Hematopoietic multipotent progenitor cell treated with erythropoietin and hydrocortisone succinate and interleukin-3 and kit ligand, for 4 days (in vitro differentiated cells): ENCODE measurements around the gene ZCCHC12.
"Not testable (repeated sequence)": the region's sequence is repeated elsewhere in the genome, so short reads cannot be mapped to it uniquely, and the experiment has no call there.

Source experiments
- DNase-seq: peaks from one replicate; pipeline ENCODE4 v3.0.0-alpha.2; 2015

ZCCHC12 gene

DNA sequence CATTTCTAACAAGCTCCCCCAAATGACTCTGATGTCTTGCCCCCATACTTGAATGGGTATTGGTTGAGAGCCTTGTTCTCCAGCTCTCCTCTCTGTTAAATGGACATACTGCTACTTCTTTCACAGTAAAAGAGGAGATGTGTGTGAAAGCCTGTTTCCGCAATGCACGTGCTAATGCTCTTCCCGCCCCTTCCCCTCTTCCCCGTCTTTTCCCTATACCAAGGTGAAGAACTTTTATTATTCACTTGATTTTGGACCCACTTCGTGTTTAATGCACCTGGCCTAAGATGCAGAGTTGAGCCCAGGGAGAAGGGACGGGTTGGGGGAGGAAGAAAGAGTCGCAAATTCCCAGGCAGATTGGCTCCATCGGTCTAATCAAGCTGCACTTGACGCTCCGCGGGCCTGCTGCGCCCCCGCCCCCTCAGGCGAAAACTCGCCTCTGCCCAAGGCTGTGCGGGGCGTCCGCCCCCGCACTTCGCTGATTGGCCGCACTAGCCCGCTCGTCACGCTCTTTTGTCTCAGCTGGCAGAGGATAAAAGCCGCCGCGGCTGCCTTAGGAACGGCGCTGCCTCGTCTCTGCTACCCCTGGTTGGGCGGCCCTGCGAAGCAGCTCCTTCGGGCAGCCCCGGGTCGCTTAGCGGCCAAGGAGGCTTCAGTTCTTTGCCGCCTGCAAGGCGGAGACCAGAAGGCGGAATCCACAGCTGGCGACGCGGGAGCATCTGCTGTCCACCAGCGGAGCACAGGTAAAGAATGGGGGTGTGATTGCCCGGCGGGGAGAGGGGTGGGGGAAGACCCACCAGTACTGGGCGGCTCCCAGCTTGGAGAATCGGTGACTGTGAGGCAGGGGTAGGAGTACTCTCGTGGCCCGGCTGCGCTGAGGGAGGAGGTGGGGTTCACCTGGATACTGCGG, at the start of gene ZCCHC12:
ZCCHC12 (plus strand) TSS at position 562 of the 910 bp plus-strand sequence. CDS start 1,421 bp downstream, outside the sequence.
- peak; percentile 82 for DNase-seq

DNA sequence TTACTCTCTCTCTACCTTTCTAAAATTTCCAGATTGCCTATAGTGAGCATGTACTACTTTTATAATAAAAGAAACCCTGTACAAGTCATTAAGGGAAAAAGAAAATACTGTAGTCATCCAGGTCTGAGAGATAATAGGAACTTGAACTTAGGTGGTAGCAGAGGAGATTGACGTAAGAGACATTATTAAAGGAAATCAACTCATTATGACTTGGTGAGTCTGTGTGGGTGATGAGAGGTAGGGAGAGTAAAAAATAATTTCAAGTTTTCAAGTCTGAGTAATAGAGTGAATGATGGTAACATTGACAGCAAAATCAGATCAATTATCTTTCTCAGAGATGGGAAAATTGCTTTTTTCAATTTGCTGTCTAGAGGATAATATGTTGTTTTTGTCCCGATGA, 44.0 kb upstream of the ZCCHC12 start:
- DNase-seq: no peak

DNA sequence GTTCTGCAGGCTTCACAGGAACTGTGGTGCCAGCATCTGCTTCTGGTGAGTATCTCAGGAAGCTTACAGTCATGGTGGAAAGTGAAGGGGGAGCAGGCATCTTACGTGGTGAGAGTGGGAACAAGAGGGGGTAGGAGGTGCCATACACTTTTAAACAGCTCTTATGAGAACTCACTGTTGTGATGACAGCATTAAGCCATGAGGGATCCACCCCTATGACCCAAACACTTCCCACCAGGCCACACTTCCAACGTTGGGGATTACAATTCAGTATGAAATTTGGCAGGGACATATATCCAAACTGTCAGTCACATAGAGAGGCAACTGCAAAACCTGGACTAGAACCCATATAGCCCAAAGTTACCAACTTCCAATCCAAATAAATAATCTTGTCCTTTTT, 43.1 kb upstream of the ZCCHC12 start:
- DNase-seq: no peak

DNA sequence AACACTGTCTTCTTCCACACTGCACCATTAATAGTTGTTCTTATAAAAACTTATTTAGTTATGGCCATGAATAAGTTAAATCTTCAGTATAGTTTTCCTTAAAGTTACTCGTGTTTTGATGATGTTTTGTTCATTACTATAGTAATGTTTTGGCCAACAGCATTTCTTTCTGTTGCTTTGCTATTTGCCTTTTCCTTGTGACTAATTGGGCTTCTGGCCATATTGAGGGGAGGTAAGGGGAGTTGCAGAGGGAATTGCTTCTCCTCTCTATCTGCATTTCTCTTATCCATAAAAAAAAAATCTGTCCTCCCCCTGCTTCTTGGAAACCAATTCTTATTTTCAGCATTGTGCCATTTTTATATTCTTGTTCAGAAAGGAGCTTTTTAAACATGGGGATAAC, 42.7 kb upstream of the ZCCHC12 start:
- DNase-seq: no peak

DNA sequence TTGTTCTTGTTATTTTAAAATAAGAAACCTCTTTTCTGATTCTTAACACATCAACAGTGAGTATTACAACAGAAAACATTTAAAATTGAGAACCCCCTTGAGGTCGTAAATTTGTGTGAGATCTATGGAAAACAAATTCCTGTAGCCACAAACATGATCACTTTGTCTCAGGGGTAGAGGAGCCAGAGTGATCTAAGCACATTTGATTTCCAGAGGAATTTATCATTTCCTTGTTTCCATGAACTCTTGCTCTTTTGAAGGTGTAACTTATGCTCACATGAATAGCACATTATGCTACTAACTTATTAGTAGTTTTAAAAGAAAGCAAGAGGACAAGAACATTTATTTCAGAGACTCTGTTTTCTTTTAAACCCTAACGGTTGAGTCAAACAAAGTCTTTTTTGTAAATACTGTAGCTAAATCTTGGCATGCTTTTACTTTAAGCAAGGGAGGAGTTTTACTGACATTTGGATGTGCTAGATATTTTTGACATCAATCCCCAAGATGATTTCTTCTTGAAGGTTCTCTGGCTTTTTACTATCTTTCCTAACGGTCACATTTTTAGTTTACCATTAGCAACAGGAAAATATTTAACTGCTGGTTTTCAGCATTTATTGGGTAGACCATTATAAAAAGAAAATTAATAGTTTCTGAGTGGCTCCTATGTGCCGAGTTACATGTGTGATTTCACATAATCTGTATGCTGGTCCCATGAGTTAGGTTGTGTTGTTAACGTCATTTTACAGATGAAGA, 27.9 kb upstream of the ZCCHC12 start:
- DNase-seq: no peak

DNA sequence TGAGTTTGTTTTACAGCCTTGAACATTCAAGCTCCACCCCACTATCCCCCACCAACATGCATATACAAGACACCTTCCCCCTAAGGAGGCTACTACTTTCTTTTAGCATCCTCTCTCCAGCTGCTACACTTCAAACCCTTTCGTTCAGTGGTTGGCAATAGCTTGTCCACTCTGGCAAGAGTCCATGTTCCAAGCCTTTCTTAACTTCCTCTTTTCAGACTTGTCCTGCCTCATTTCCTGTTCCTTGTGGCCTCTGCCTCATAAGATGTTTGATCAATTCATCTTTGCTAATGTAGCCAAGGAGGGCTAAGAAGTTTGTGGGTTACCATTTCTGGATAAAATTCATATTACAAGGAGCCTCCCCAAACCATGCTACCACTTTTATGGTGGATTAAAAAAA, 20.8 kb upstream of the ZCCHC12 start:
- peak; percentile 76 for DNase-seq

DNA sequence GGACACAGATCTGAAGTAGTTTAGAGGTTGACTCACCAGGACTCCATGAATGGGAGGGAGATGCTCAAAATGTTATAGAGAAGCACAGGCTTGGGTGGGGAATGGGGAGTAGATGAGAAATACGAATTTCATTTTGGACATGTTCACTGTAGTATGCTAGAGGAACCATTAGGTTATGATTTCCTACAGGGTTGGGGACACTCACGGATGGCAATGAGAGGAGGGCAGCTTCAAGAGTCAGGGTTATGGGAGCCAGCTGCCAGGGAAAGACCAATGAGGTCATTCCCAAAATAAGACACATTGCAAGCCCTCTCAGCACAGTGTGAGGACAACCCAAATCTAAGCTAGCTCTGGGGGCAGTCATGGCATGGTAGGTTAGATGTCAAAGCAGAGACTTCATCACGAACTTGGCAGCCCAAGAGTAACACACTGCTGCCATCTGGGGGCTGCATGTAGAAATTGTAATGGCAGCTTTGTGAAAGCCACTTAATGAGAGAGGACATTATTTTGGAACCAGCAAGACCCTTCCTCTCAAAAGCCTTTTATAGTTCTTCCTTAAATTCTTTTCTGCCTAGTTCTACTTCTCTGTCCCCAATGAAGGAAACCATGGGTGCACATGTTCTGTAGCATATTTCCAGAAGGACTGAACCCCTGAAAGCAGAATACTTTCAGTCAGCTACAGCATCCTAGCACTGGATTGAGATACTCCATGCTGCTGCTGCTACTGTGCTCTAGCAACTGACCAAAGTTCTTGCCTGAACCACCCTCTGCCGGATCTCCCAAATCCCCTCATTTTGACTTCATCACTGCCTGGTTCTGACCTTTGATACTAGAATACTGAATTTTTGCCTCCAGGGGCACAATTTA, 16.2 kb upstream of the ZCCHC12 start:
- peak; percentile 71 for DNase-seq

DNA sequence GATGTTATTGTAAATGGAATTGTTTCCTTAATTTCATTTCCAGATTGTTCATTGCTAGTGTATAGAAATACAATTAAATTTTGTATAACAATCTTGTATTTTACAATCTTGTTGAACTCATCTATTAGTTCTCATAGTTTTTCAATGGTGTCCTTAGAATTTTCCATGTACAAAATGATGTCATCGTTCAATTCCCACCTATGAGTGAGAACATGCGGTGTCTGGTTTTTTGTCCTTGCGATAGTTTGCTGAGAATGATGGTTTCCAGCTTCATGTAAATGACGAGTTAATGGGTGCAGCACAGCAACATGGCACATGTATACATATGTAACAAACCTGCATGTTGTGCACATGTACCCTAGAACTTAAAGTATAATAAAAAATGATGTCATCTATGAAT, 6.4 kb upstream of the ZCCHC12 start:
- not testable (repeated sequence) for DNase-seq

DNA sequence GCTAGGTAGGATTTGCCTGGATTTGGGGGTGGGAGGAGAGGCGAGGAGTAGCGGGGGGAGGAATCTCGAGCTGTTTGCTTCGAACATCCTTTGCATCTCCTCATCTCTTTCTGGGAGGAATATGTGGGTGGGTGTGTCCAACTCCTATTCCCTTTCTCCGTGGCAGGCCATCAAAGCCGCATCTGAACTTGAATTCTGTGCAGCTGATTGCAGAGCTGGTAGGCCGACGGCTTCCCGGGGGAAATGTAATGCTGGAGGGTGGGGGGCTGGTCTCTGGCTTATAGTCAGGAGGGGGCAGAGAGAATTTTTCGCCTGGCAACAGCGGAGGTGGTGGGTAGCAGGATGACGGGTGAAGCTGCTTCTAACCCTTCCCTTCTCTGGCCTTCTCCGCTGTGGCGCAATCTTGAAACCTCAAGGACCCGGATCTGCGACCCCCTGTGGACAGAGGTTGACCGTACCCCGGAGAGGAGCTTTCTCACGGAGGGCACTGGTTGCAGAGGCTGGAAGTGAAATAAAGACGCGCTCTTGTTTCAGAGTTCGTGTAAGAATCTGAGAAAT, 628 bp downstream of the ZCCHC12 start:
- peak; percentile 41 for DNase-seq

DNA sequence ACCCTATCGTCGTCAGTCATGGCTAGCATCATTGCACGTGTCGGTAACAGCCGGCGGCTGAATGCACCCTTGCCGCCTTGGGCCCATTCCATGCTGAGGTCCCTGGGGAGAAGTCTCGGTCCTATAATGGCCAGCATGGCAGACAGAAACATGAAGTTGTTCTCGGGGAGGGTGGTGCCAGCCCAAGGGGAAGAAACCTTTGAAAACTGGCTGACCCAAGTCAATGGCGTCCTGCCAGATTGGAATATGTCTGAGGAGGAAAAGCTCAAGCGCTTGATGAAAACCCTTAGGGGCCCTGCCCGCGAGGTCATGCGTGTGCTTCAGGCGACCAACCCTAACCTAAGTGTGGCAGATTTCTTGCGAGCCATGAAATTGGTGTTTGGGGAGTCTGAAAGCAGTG, 1.6 kb downstream of the ZCCHC12 start:
- DNase-seq: no peak

DNA sequence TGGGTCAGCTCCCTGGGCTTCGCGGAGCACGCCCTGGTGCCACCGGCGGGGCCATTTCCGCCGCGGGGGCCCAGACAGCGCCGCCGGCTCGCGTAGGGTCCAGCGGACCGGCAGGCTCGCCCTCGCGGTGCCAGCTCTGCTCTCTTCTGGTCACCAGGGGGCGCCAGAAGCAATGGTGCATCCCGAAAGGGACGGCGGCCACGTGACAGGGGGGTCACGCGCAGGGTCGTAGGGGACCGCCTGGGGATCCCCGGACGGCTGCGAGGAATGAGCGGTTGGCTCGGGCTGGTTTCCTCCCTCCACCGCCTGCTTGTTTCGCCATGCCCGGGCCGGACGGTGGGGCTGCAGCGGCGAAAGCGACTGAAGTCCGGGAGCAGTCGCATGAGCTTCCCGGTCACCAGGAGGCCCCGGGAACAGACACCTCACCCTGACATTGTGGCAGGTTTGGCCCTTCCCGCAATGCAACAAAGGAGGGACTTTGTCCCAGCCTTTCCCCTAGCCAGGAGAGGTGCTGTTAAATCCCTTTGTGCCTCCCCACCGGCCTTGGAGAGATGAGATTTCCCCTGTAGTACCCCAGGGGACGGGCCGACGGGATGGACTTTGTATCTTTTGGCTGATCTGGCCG, 15.8 kb downstream of the ZCCHC12 start:
- DNase-seq: peak; percentile 67

DNA sequence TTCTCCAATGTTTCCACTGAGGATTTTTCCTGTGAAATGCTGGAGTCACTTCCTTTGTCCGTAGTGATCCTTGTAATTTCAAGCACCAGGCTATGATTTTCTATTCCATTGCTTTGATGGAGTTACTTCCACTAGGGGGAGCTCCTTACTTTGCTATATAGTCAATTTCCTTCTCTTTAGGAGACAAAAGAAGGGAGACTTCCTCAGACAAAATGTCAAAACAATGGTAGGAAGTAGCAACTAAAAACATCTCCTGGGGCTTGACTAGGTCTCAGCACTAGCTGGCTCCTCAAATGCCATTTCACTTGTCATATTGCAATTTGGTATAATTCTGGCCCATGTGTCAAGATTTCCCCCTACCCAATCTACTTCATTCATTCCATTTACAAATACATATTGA, 24.1 kb downstream of the ZCCHC12 start:
- peak; percentile 72 for DNase-seq

DNA sequence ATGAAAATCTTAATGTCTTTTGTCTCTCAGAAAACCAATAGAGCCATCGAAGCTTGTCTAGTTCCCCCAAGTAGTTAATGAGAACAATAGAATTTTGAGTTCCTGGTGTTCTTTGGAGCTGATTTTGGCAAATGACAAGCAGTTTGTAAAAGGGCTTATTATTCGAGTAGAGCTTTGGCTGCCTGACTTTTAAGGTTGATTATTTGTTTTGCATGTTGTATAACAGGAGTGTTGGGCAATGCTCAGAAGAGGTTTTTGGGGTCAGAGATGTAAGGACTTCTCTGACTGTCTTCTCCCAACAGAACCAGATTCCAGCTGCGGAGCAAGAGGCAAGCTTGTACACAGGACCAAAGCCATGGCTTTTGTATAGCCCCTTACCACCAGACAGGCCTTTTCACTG, 30.0 kb downstream of the ZCCHC12 start:
- no peak for DNase-seq

DNA sequence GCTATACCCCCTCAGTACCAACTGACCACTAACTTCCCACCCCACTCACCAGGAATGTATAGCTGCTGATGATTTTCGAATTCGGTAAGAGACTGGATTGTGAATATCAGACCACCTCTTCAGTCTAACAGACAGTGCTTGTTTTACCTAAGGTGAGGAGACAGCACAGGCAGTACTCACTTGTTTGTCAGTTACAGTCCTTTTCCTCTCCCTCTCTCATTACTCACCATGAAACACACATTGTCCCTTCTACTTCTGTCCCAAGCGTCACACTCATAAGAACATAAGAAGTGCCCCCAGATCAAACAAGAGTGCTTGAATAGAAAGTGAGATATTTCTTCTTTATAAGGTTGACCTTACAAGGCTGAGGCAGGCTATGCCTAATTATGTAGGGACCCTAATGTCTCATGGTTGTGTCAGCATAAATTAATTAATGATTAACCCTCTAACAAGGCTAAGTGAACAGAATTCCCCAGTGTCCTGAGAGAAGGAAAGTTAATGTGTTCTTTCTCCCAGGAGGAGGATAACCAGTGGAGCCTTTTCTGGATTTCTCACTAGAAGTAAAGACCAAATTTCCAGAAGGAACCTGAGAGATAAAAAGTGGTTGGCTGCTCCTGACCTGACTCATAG, 32.2 kb downstream of the ZCCHC12 start:
- no peak for DNase-seq

DNA sequence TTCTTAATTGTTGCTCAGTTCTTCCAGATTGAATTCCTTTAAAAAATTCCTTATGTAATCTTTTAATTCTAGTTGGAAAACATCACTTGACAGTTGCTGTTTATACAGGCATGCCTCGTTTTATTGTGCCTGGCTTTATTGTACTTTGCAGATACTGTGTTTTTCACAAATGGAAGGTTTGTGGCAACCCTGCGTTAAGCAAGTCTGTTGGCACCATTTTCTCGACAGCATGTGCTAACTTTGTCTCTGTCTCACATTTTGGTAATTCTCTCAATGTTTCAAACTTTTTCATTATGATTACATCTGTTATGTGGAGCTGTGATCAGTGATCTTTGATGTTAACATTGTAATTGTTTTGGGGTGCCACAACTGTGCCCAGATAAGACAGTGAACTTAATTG, 33.4 kb downstream of the ZCCHC12 start:
- DNase-seq: no peak

DNA sequence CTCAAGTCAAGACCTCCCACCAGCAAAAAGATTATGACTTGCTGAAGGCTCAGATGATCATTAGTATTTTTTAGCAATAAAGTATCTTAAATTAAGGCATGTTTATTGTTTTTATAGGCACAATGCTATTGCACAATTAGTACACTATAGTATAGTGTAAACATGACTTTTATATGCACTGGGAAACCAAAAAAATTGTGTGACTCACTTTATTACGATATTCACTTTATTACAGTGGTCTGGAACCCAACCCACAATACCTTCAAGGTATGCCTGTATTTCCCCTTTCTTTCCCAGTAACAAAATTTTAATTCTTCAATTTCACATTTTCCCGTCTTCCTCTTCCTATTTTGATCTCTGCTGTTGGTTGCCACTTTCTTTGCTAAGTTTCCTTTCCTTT, 37.7 kb downstream of the ZCCHC12 start:
- no peak for DNase-seq

DNA sequence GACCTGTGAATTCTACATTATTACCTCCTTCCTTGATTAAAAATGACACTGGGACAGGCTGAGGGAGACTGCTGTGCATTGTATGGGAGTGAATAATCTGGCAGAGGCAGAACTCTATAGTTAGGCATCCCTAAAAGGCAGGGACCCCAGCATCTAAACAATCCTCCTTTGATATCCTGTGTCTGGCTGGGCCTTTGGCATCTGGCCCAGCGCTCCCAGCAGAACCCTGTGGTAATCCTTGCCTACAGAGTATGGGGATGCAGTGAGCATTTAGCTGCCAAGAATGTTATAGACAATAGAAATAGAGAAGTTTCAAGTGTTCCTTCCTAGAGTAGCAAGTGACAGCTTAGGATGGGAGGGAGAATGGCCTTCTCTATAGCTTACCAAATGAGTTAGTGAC, 38.5 kb downstream of the ZCCHC12 start:
- DNase-seq: no peak

DNA sequence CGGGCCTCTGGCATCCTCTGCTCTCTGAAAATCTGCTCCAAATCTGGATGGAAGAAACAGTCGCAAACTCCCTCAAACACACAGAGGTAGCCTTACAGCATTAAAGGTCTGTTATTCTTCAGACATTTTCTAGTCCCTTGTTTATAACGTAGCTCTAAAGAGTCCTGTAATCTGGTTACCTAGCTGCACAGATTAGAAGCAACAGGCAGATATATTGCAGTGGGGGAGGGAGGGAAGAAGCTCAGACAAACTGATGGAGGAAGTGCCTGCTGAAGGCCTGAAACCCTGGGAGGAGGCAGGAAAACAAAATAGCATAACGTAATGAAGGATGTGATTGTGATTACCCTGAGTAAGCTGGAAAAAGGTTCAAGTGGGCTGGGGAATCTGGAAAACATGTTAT, 39.4 kb downstream of the ZCCHC12 start:
- DNase-seq: no peak

DNA sequence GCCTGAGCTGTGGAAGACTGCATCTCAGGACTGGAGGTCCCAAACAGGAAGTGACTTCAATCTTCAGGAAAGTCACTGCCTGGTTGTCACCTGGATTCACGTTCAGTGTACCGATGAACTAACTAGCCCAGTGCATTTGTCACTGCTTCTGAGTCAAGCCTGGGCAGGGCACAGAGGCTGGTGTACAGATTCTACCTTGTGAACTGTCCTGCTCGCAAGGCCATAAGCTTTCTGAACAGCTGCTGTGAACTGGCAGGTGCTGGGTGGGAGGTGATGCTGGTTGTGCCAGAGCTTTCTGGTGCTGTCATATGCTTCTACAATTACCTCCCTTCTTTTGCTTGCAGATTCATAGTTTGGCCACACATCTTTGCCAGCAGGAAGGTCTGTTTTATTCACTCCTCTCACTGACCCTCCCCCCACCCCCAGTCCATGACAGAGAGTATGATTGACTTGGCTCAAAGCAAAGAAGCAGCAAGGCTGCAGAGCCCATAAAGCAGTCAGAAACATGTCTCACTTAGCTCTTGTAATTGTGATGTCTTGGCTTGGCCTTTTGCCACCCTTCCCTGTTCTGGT, 40.5 kb downstream of the ZCCHC12 start:
- no peak for DNase-seq

DNA sequence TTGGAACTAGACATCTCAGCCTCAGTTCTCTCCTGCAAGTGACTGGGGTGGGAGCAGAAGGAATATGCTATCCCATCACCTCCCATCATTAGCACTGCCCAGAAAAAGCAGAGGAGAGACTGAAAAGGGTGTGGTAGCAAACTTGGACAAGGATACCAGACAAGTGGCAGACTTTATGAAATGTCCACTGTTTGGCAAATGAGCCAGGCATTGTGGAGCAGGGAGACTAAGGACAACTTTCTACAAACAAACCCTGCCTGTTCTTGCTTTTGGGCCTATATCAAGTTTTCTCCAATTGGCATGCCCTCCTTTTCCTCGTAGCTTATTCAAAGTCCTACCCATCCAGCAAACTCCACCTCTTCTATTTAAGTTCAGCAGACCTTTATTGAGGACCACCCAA, 41.6 kb downstream of the ZCCHC12 start:
- no peak for DNase-seq

DNA sequence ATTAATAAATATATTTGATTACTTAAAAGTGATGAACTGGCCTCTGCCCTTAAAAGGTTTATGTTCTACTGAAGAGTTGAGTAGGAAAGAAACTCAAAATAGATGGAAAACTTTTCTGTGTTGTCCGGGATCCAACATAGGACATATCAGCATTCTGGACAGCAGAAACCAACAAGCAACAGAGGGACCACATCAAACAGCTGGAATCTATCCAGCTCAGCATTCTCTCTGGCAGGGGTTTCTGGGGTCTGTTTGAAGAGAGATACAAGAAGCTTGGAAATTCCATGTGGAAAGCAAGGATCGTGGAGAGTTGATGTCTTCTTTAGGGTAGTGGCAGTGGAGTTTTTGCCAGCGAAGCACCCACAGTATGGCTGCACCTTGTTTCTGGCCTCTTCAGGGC, 43.6 kb downstream of the ZCCHC12 start:
- no peak for DNase-seq
